RWPE2 (cell line): ENCODE measurements around the gene POLDIP2.

Source experiments
- ATAC-seq: fragments of 200-7000 bp; cut with Tn5 transposase; 3 replicates; pipeline ENCODE4 v1.9.1; 2021; ENCODE audit warnings: low read depth
- DNase-seq: peaks from one replicate; pipeline ENCODE4 v3.0.0-alpha.2; 2020; ENCODE audit warnings: low spot score
- H3K27ac ChIP-seq: fragments of 450-650 bp; 2 replicates; pipeline ENCODE4 v1.5.1; 2017; ENCODE audit warnings: mild to moderate bottlenecking; ENCODE audit not compliant: poor library complexity, severe bottlenecking
- H3K27me3 ChIP-seq: fragments of 250-450 bp; sonication (Bioruptor Pico); 2 replicates; pipeline ENCODE4 v1.5.1; 2021; ENCODE audit warnings: mild to moderate bottlenecking, moderate library complexity; ENCODE audit not compliant: insufficient read depth, poor library complexity, severe bottlenecking
- H3K36me3 ChIP-seq: fragments of 250-450 bp; sonication (Bioruptor Pico); 2 replicates; pipeline ENCODE4 v1.5.1; 2020; ENCODE audit warnings: low read depth, mild to moderate bottlenecking, moderate library complexity
- H3K4me1 ChIP-seq: fragments of 250-450 bp; sonication (Bioruptor Pico); 2 replicates; pipeline ENCODE4 v1.5.1; 2021; ENCODE audit warnings: mild to moderate bottlenecking, moderate library complexity; ENCODE audit not compliant: insufficient read depth, poor library complexity, severe bottlenecking
- H3K4me3 ChIP-seq: fragments of 250-450 bp; sonication (Bioruptor Pico); 2 replicates; pipeline ENCODE4 v1.5.1; 2021; ENCODE audit warnings: mild to moderate bottlenecking, moderate library complexity; ENCODE audit not compliant: severe bottlenecking
- H3K9me3 ChIP-seq: fragments of 250-450 bp; sonication (Bioruptor Pico); 2 replicates; pipeline ENCODE4 v1.5.1; 2021; ENCODE audit warnings: mild to moderate bottlenecking, moderate library complexity; ENCODE audit not compliant: severe bottlenecking
- TF ChIP-seq, protein P1 (sequence below): fragments of 450-650 bp; IDR thresholded peaks from one replicate; pipeline ENCODE4 v1.5.1; 2017; ENCODE audit warnings: mild to moderate bottlenecking, moderate library complexity; ENCODE audit not compliant: poor library complexity, severe bottlenecking

The POLDIP2 gene

DNA sequence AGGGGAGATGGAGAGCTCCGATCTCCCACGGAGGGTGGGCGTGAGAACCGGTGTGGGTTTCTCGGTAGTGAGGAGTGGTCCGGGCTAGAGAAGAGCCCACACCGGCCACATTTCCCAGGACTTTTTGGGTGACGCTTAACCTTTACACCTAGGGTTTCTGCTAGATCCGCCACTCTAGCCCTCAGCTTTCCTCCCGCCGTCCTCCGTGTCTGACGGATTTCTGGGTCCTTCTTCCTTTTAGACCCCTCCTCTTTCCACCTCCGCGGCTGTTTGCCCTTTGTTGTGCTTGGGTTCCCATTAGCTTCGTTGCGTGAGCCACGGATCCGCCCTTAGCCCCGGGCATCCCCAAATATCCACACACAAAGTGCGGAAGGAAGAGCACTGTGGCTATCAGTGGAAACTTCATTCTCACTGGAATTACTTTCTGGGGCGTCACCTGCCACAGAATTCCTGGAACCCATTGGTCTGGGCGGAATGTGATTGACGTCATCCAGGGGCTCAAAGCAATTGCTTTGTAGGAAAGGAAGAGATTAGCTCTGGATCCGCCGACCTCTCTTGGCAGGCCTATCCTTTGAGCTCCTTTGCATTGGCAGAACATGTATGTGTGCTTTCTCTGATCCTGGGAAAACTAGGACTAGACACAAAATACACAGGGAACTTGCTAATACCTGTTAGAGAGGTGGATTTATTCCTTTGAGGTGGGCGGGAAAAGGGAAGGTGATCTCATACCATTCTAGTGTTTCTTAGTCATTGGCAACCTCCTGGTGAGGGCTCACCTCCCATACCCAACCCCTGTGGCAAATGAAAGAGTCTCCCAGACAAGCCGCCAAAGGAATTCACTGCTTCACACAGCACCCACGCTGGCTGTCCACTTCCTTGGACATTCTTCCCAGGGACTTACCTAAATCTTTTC lies 21.1 kb downstream of the POLDIP2 start:
- TF ChIP-seq, protein P1, sequence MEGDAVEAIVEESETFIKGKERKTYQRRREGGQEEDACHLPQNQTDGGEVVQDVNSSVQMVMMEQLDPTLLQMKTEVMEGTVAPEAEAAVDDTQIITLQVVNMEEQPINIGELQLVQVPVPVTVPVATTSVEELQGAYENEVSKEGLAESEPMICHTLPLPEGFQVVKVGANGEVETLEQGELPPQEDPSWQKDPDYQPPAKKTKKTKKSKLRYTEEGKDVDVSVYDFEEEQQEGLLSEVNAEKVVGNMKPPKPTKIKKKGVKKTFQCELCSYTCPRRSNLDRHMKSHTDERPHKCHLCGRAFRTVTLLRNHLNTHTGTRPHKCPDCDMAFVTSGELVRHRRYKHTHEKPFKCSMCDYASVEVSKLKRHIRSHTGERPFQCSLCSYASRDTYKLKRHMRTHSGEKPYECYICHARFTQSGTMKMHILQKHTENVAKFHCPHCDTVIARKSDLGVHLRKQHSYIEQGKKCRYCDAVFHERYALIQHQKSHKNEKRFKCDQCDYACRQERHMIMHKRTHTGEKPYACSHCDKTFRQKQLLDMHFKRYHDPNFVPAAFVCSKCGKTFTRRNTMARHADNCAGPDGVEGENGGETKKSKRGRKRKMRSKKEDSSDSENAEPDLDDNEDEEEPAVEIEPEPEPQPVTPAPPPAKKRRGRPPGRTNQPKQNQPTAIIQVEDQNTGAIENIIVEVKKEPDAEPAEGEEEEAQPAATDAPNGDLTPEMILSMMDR: no peak
- Histone ChIP-seq H3K27me3 (no peaks in the 10 kb centered on the region), H3K27ac (peak overlapping the region; percentile 89), H3K9me3 (no peaks in the 10 kb centered on the region), H3K4me3 (peak overlapping the region; percentile 74), H3K36me3 (peaks cover 33% of the 10 kb centered on the region), H3K4me1 (peaks cover 20% of the 10 kb centered on the region)
- ATAC-seq (peak; percentile 47), DNase-seq (peak; percentile 86)

- no peaks in the 10 kb centered on the region for H3K9me3 ChIP-seq
- peak; percentile 100 for DNase-seq
- ATAC-seq: peak; percentile 88
- peaks cover 30% of the 10 kb centered on the region for H3K36me3 ChIP-seq
- H3K4me1 ChIP-seq: peaks cover 20% of the 10 kb centered on the region
- H3K27ac ChIP-seq: peak within 1 kb of the TSS; percentile 89
- H3K4me3 ChIP-seq: peak within 1 kb of the TSS; percentile 74
- H3K27me3 ChIP-seq: no peaks in the 10 kb centered on the region
- TF ChIP-seq, protein P1: peak; percentile 11
Measured at GRCh38 chr17:28335201-28335958, 21.9 kb downstream of the POLDIP2 start, which contains the start of the genes IFT20 and TNFAIP1. IFT20 (minus strand) TSS chr17:28335472; CDS start chr17:28331985, 3,487 bp downstream. TNFAIP1 (plus strand) TSS chr17:28335761; CDS start chr17:28339522, 3,761 bp downstream.

- TF ChIP-seq, protein P1: no peak
- H3K27ac ChIP-seq: peak overlapping the region; percentile 89
- no peak for DNase-seq
Measured at GRCh38 chr17:28334666-28335200, 22.6 kb downstream of the POLDIP2 start.

DNA sequence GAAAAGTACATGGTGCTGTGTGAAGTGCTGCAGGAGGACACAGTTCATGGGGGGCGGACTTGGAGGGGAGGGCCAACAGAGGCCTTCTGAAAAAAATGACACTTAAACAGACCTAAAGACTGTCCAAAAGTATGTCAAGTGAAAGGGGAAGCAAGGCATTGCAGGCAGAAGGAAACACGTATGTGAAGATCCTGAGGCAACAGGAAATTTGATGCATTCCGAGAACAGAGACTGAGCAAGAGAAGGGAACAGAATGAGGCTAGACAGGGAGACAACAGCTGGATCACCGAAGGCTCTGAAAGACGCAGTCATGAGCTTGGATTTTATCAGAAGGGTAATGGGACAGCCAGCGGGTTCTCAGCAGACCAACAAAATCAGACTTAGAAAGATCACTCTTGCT lies 23.2 kb downstream of the POLDIP2 start:
- TF ChIP-seq, protein P1: no peak
- peaks cover 20% of the 10 kb centered on the region for H3K4me1 ChIP-seq
- DNase-seq (no peak), ATAC-seq (no peak)
- H3K36me3 ChIP-seq: peaks cover 25% of the 10 kb centered on the region
- H3K9me3 ChIP-seq: no peaks in the 10 kb centered on the region
- no peaks in the 10 kb centered on the region for H3K27me3 ChIP-seq
- peak overlapping the region; percentile 74 for H3K4me3 ChIP-seq
- H3K27ac ChIP-seq: no peak overlapping the region

More at GRCh38 chr17:28334666-28335200, 22.6 kb downstream of the POLDIP2 start:
- Histone ChIP-seq H3K36me3 (peaks cover 25% of the 10 kb centered on the region), H3K27me3 (no peaks in the 10 kb centered on the region), H3K9me3 (no peaks in the 10 kb centered on the region), H3K4me3 (peak overlapping the region; percentile 74), H3K4me1 (peaks cover 20% of the 10 kb centered on the region)
- no peak for ATAC-seq
